Uterus (tissue), 4 donors: Measurements from ENCODE around the gene PDE10A. TPM values are rescaled to one million over a fixed set of nuclear protein-coding genes. Genes with fewer than 3 reads are reported as not detected.

Experiments
- DNase-seq, 2 donors: peaks; one replicate each; pipeline ENCODE4 v3.0.0-alpha.2; 2019 to 2020
- H3K27ac ChIP-seq, 2 donors: fragments of 200-600 bp; sonication (generic); 1 replicate in 1 of 2; 2 replicates in 1 of 2; pipeline ENCODE4 v1.5.1; 2016 to 2018
- H3K27me3 ChIP-seq, 2 donors: fragments of 200-600 bp; sonication (generic); one replicate each; pipeline ENCODE4 v1.5.1; 2018 to 2019; ENCODE audit warnings: control low read depth in 1 of 2
- H3K36me3 ChIP-seq, 2 donors: fragments of 200-600 bp; sonication (generic); one replicate each; pipeline ENCODE4 v1.5.1; 2019; ENCODE audit warnings: control low read depth in 1 of 2
- H3K4me1 ChIP-seq, 2 donors: fragments of 200-600 bp; sonication (generic); one replicate each; pipeline ENCODE4 v1.5.1; 2018 to 2019; ENCODE audit warnings: control low read depth in 1 of 2
- H3K4me3 ChIP-seq, 2 donors: fragments of 200-600 bp; sonication (generic); 1 replicate in 1 of 2; 2 replicates in 1 of 2; pipeline ENCODE4 v1.5.1; 2018 to 2019; ENCODE audit warnings: mild to moderate bottlenecking in 1 of 2
- H3K9me3 ChIP-seq, 2 donors: fragments of 200-600 bp; sonication (generic); one replicate each; pipeline ENCODE4 v1.5.1; 2019; ENCODE audit warnings: control low read depth in 1 of 2
- CTCF ChIP-seq, 4 experiments: fragments of 200-600 bp in 2 of 4; fragments of 450-650 bp in 2 of 4; sonication (generic) in 2 of 4; IDR thresholded peaks; one replicate each; pipeline ENCODE4 v1.5.1; 2016 to 2019; ENCODE audit warnings: antibody characterized with exemption in 4 of 4, mild to moderate bottlenecking in 2 of 4, moderate library complexity in 1 of 4
- POLR2A ChIP-seq, 2 donors: fragments of 450-650 bp; IDR thresholded peaks; one replicate each; pipeline ENCODE4 v1.6.1; 2016; ENCODE audit warnings: antibody characterized with exemption in 2 of 2, mild to moderate bottlenecking in 1 of 2, moderate library complexity in 1 of 2
- intact Hi-C: fragments of 100-400 bp; cut with DNase I; formaldehyde crosslinking; loops from one replicate; pipeline ENCODE4 v1.15.1; 2023; ENCODE audit warnings: low total_unique reads
- total RNA-seq, 4 donors: library from RNA; depleted of rRNA in 3 of 4; stranded (reverse); fragments of >200 nt in 3 of 4; gene quantifications; one replicate each; pipeline versions ENCODE4 v1.1.0 to v1.2.4, GENCODE V29; 2014 to 2023
- donor health status: DM: yes; HTN: yes; CAD: no.

Gene PDE10A
- total RNA-seq, 4 donors from 2014 or later: 13.0 to 73.5 (median 36.4) TPM

- H3K36me3 ChIP-seq: no peaks in the 10 kb centered on the region
- H3K27ac ChIP-seq: no peak overlapping the region
- intact Hi-C loops: no loop called here
- no peaks in the 10 kb centered on the region for H3K27me3 ChIP-seq
- DNase-seq: no peak
- TF ChIP-seq CTCF (IDR thresholded peaks at IDR 0.05) (no peak), POLR2A (IDR thresholded peaks at IDR 0.05) (no peak)
- no peaks in the 10 kb centered on the region for H3K4me1 ChIP-seq
- no peak overlapping the region for H3K4me3 ChIP-seq
- H3K9me3 ChIP-seq: no peaks in the 10 kb centered on the region
These were observed 178.7 kb downstream of the PDE10A start for GRCh38 chr6:165484178-165484889.

DNA sequence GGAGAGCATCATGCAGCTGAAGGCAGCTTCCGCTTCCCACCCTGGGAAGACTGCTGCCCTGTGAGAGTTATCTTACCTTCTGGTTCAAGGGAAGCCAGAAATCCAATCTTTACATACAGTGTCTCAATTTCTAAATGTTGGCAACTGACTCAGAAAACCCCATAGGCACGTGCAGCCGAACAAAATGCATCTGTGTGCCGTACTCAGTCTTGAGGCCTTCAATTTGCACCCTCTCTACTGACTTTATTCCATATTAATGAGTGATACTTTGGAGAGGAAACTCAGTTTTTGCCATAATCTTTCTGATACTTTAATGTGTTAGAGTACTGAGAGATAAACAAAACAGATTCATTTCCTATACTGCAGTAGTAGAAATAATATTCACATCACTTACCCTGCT is 181.1 kb downstream of the PDE10A start:
- TF ChIP-seq POLR2A (IDR thresholded peaks at IDR 0.05): no peak
- TF ChIP-seq CTCF (IDR thresholded peaks at IDR 0.05): no peak
- no peak for DNase-seq
- Histone ChIP-seq H3K4me3 (no peak overlapping the region), H3K27me3 (no peaks in the 10 kb centered on the region), H3K27ac (no peak overlapping the region), H3K36me3 (no peaks in the 10 kb centered on the region), H3K4me1 (no peaks in the 10 kb centered on the region), H3K9me3 (no peaks in the 10 kb centered on the region)
- intact Hi-C loops: no loop called here

- no peak overlapping the region for H3K4me3 ChIP-seq
- H3K27ac ChIP-seq: no peak overlapping the region
- no peaks in the 10 kb centered on the region for H3K27me3 ChIP-seq
- no peak for DNase-seq
- no peaks in the 10 kb centered on the region for H3K9me3 ChIP-seq
- no peaks in the 10 kb centered on the region for H3K4me1 ChIP-seq
- H3K36me3 ChIP-seq: no peaks in the 10 kb centered on the region
- intact Hi-C loops: no loop called here
- no peak for TF ChIP-seq CTCF (IDR thresholded peaks at IDR 0.05)
- no peak for TF ChIP-seq POLR2A (IDR thresholded peaks at IDR 0.05)
These were observed 182.1 kb downstream of the PDE10A start for GRCh38 chr6:165480916-165481315.

DNA sequence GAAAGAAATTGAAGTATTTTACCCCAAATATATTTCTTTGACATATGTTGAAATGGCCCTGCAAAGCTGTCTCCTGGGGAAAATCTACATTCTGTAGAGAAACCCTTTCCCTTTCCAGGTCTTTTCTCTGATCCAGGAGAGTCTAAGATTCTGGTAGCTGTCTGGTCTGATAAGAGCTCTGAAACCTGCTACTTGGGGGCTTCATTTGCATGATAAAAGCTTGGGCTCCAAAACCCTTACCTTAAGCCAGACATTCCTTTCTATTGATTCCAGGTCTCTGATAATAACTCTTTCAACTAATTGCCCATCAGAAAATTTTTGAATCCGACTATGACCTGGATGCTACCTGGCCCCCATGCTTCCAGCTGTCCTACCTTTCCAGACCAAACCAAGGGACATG is 184.5 kb downstream of the PDE10A start:
- Histone ChIP-seq H3K4me3 (no peak overlapping the region), H3K36me3 (no peaks in the 10 kb centered on the region), H3K27ac (no peak overlapping the region), H3K27me3 (no peaks in the 10 kb centered on the region), H3K4me1 (no peaks in the 10 kb centered on the region), H3K9me3 (no peaks in the 10 kb centered on the region)
- TF ChIP-seq CTCF (IDR thresholded peaks at IDR 0.05) (no peak), POLR2A (IDR thresholded peaks at IDR 0.05) (no peak)
- no peak for DNase-seq
- intact Hi-C loops: no loop called here

DNA sequence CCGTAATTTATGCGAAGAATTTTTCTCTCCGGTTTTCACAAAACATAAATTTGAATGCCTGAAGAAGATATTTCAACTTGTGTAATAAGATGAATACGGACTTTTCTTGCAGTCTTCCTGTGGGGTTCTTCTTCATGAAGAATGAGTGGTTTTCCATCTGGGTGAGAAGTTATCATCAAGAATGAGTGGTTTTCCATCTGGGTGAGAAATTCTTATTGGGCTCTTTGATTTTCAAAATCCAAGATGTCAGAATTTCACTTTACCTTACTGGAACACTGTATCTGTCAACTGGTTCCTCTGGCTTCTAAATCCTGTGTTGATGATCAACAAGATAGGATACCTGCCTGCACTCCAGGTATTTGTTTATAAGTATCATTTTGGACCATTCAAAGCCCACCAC is 193.6 kb downstream of the PDE10A start:
- H3K27ac ChIP-seq: no peak overlapping the region
- H3K9me3 ChIP-seq: no peaks in the 10 kb centered on the region
- H3K4me3 ChIP-seq: no peak overlapping the region
- H3K27me3 ChIP-seq: no peaks in the 10 kb centered on the region
- H3K36me3 ChIP-seq: no peaks in the 10 kb centered on the region
- no peak for TF ChIP-seq POLR2A (IDR thresholded peaks at IDR 0.05)
- no peak for TF ChIP-seq CTCF (IDR thresholded peaks at IDR 0.05)
- intact Hi-C loops: no loop called here
- H3K4me1 ChIP-seq: no peaks in the 10 kb centered on the region
- no peak for DNase-seq
